ENCODE data around the gene NUMBL.

DNA sequence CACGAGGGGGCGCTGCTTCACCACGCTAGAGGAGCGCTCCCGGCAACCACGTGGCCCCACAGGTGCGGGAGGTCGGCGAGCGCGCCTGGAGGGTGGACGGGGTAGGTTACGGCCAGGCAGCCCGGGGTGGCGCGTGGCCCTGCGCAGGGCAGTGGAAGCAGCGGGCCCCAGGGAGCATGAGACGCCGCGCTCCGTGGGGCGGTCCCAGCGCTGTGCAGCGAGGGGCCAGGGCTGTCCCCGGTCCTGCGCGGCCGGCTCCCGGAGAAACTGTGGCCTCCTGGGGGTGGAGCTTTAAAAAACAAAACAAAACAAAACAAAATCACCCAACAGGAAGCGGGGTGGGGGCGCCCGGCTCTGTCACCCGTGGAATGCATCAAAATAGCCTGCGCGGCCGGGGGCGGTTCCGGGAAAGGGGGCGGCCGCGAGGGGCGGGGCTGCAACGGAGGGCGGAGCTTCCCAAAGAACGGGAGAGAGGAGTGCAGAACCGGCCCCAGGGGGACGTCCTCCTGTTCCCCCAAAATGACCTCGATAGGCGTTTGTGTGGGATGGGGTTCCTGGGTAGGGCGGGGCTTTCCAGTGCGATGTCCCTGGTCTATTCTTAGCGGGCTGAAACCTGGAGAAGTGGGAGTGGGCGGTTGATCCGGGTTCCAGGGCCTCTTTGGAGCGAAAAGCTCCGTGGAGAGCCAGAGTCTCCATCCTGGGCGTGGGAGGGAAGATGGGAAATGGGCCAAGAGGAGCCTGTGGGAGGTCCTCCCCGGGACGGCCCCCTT is 27.3 kb downstream of the NUMBL start:
- TF ChIP-seq, protein P1, sequence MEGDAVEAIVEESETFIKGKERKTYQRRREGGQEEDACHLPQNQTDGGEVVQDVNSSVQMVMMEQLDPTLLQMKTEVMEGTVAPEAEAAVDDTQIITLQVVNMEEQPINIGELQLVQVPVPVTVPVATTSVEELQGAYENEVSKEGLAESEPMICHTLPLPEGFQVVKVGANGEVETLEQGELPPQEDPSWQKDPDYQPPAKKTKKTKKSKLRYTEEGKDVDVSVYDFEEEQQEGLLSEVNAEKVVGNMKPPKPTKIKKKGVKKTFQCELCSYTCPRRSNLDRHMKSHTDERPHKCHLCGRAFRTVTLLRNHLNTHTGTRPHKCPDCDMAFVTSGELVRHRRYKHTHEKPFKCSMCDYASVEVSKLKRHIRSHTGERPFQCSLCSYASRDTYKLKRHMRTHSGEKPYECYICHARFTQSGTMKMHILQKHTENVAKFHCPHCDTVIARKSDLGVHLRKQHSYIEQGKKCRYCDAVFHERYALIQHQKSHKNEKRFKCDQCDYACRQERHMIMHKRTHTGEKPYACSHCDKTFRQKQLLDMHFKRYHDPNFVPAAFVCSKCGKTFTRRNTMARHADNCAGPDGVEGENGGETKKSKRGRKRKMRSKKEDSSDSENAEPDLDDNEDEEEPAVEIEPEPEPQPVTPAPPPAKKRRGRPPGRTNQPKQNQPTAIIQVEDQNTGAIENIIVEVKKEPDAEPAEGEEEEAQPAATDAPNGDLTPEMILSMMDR (IDR thresholded peaks at IDR 0.05) = peak in 1 of 3 experiments; percentile 100
- no peak for TF ChIP-seq EP300 (IDR thresholded peaks at IDR 0.05)

Measured in esophagus muscularis mucosa (tissue), 3 donors.